ENCODE results near the gene TARDBP. TPM values are rescaled to one million over a fixed set of nuclear protein-coding genes. Genes with fewer than 3 reads are reported as not detected.

TARDBP gene
- total and polyA plus RNA-seq, 2 experiments from 2014 or later = 204 to 313 TPM

- DNase-seq (ENCODE audit: low spot score) (no peak), ATAC-seq (no peak)
- Histone ChIP-seq H3F3A (replicated peaks; ENCODE audit: low read depth) (no peaks in the 10 kb centered on the region), H3K9me2 (ENCODE audit: insufficient read depth) (no peaks in the 10 kb centered on the region), H3K4me2 (no peak overlapping the region), H3K36me3 (ENCODE audit: insufficient read depth) (no peaks in the 10 kb centered on the region), H2AFZ (no peak overlapping the region), H3K79me2 (replicated peaks; ENCODE audit: insufficient read depth) (no peaks in the 10 kb centered on the region), H3K27me3 (ENCODE audit: insufficient read depth) (no peaks in the 10 kb centered on the region), H3K4me1 (ENCODE audit: insufficient read depth) (no peaks in the 10 kb centered on the region), H4K20me1 (replicated peaks; ENCODE audit: insufficient read depth) (no peaks in the 10 kb centered on the region), H3K4me3 (no peak overlapping the region), H3K27ac (ENCODE audit: low read depth) (no peak overlapping the region)
- no peaks in the 10 kb centered on the region for H3K4me1 Mint-ChIP-seq
- TF ChIP-seq EZH2phosphoT487 (IDR thresholded peaks at IDR 0.05; ENCODE audit: unreplicated experiment) = no peak
- no peak for TF ChIP-seq ETS1 (IDR thresholded peaks at IDR 0.05)
- TF ChIP-seq REST (IDR thresholded peaks at IDR 0.05; ENCODE audit: unreplicated experiment) = no peak
- no peak overlapping the region for H3K4me3 Mint-ChIP-seq
- peaks cover 13% of the 10 kb centered on the region; the same call in 2 of the 3 replicates for H3K9me3 Mint-ChIP-seq
- H3K27me3 Mint-ChIP-seq (ENCODE audit: insufficient read depth, low read depth, poor library complexity) = peaks cover 3% of the 10 kb centered on the region
- no peaks in the 10 kb centered on the region for H3K36me3 Mint-ChIP-seq (ENCODE audit: low read depth)
- H3K27ac Mint-ChIP-seq = no peak overlapping the region
Measured at GRCh38 chr1:11000526-11000925, 11.9 kb upstream of the TARDBP start.

GRCh38 chr1:11013160-11013531 lies 692 bp downstream of the TARDBP start:
- Histone ChIP-seq H3K36me3 (ENCODE audit: insufficient read depth) (peaks cover 48% of the 10 kb centered on the region), H3K27ac (ENCODE audit: low read depth) (0 out of 2 replicates have a peak overlapping the region, but pooled peaks have one; percentile 30), H3K27me3 (ENCODE audit: insufficient read depth) (no peaks in the 10 kb centered on the region), H3K9me2 (ENCODE audit: insufficient read depth) (no peaks in the 10 kb centered on the region), H3K4me1 (ENCODE audit: insufficient read depth) (peaks cover 15% of the 10 kb centered on the region), H3F3A (replicated peaks; ENCODE audit: low read depth) (peaks cover 24% of the 10 kb centered on the region), H3K4me2 (peak overlapping the region; percentile 100), H3K4me3 (peak overlapping the region; percentile 99), H3K79me2 (replicated peaks; ENCODE audit: insufficient read depth) (peaks cover 52% of the 10 kb centered on the region), H2AFZ (no peak overlapping the region), H4K20me1 (replicated peaks; ENCODE audit: insufficient read depth) (peaks cover 40% of the 10 kb centered on the region)
- ATAC-seq (peak; percentile 13), DNase-seq (ENCODE audit: low spot score) (no peak)
- Mint-ChIP-seq H3K27me3 (ENCODE audit: insufficient read depth, low read depth, poor library complexity) (peaks cover 2% of the 10 kb centered on the region), H3K9me3 (no peaks in the 10 kb centered on the region), H3K4me3 (peak overlapping the region; percentile 91), H3K27ac (peak overlapping the region; percentile 79), H3K36me3 (ENCODE audit: low read depth) (peaks cover 45% of the 10 kb centered on the region), H3K4me1 (peaks cover 16% of the 10 kb centered on the region)
- TF ChIP-seq CREB1 (CRISPR knock-in tag; IDR thresholded peaks at IDR 0.05; ENCODE audit: low read depth) (no peak), EZH2 (IDR thresholded peaks at IDR 0.05; ENCODE audit: low read depth, unreplicated experiment) (no peak), ZNF114 (CRISPR knock-in tag; IDR thresholded peaks at IDR 0.05) (no peak), ETS1 (IDR thresholded peaks at IDR 0.05) (no peak), JUNB (IDR thresholded peaks at IDR 0.05; ENCODE audit: unreplicated experiment) (no peak), REST (IDR thresholded peaks at IDR 0.05; ENCODE audit: unreplicated experiment) (no peak), CTCF (conservative IDR thresholded peaks at IDR 0.05; ENCODE audit: low read depth in 2 of 2) (no peak), POLR2AphosphoS5 (IDR thresholded peaks at IDR 0.05; ENCODE audit: low read depth) (no peak)
